C1 segment of cervical spinal cord (tissue), 14 donors: ENCODE results near the gene UBXN4.
A peak's percentile ranks its signal among the peaks of the same experiment; 100 is the strongest.
"Not testable (repeated sequence)": the region's sequence is repeated elsewhere in the genome, so short reads cannot be mapped to it uniquely, and the experiment has no call there.

ENCODE experiments used
- DNase-seq, 14 donors: peaks; one replicate each; lab custom pipeline; 2025; lab: John Stamatoyannopoulos, UW

The UBXN4 gene, protein sequence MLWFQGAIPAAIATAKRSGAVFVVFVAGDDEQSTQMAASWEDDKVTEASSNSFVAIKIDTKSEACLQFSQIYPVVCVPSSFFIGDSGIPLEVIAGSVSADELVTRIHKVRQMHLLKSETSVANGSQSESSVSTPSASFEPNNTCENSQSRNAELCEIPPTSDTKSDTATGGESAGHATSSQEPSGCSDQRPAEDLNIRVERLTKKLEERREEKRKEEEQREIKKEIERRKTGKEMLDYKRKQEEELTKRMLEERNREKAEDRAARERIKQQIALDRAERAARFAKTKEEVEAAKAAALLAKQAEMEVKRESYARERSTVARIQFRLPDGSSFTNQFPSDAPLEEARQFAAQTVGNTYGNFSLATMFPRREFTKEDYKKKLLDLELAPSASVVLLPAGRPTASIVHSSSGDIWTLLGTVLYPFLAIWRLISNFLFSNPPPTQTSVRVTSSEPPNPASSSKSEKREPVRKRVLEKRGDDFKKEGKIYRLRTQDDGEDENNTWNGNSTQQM

DNA sequence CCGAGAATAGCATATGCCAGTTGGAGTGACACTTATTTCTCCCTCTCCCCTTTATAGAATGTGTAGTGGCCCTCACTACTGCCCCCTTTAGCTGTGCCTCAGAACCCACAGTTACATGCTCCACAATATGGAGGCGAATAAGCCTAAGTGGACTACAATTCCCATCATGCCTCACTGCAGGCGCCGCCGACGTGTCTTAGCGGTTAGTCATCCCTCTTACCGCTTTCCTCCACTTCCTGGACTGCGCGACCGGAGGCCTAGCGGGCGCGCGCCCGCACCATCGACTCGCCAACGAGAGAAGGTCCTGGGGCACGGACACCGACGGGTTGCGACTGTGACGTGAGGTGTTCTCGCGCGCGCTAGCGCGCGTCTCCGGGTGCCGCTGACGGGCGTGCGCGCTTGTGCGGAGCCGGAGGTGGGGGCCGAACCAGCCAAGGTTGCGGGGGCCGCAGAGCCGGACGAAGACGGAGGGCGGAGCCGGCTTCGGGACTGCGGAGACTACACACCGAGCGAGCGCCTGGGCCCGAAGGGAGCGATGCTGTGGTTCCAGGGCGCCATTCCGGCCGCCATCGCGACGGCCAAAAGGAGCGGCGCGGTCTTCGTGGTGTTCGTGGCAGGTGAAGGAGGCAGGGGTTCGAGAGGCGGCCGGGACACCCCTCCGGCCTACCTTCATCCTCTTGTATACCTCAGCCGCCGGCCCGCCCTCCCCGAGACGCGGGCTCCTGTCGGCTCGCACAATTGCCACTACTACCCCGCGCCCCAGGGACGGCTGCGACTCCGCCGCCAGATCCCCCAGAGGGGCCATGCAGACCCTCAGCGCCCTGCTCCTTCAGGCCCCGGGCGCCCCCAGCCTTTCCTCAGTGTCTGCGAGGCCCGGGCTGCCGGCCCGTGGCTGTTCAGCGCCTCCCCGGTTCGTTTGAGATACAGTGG lies at the start of gene UBXN4:
Gene UBXN4, plus strand, starts transcription at position 461 of the 930 bp plus-strand sequence. Its CDS starts 75 bp downstream, at position 536.
- peak; percentile 51 to 99 (median 94) for DNase-seq

DNA sequence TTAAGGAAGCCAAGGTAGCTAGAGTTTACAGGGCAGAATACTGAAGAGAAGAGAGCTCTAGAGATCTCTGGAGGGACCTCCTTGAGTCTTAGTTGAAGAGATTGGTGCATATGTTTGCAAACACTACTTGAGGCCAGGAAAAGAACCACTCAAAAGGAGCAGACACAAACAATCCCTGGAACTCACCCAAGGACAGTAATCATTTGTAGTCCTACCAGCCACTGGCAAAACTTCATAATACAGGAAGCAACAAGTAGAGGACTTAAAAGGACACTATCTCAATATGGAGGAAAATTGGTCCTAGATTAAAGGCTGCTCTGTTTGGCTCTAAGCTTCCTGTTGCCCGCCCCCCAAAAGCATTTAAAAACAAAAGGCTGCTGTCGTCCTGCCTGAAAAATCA lies 46.9 kb upstream of the UBXN4 start:
- no peak for DNase-seq

DNA sequence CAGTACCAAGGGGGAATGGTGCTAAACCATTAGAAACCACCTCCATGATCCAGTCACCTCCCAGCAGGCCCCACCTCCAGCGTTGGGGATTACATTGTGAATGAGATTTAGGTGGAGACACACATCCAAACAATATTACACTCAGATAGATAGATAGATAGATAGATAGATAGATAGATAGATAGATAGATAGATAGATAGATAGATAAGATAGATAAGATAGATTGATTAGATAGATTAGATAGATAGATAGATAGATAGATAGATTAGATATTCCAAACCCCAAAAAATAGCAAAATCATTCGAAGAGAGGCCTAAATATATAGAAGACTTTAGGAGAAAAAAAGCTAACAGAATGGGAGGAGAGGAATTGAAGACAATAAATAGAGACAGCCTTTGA lies 42.8 kb upstream of the UBXN4 start:
- DNase-seq = no peak

GRCh38 chr2:135701442-135701841 lies 40.2 kb upstream of the UBXN4 start:
- DNase-seq = no peak

- DNase-seq = peak in 1 of 14 donors; percentile 44
These were observed 38.4 kb upstream of the UBXN4 start for GRCh38 chr2:135703300-135703699.

GRCh38 chr2:135704075-135704474 lies 37.6 kb upstream of the UBXN4 start:
- not testable (repeated sequence) for DNase-seq

- DNase-seq = no peak
These were observed 33.5 kb upstream of the UBXN4 start for GRCh38 chr2:135708159-135708558.

GRCh38 chr2:135709992-135710391 lies 31.7 kb upstream of the UBXN4 start:
- DNase-seq = peak in 9 of 14 donors; percentile 1 to 69 (median 37)

- DNase-seq = not testable (repeated sequence)
These were observed 26.6 kb upstream of the UBXN4 start for GRCh38 chr2:135715086-135715485.

GRCh38 chr2:135728064-135728743 lies 13.5 kb upstream of the UBXN4 start:
- no peak for DNase-seq

- no peak for DNase-seq
These were observed 9.1 kb upstream of the UBXN4 start for GRCh38 chr2:135732561-135732960.

GRCh38 chr2:135733045-135733444 lies 8.6 kb upstream of the UBXN4 start:
- no peak for DNase-seq

DNA sequence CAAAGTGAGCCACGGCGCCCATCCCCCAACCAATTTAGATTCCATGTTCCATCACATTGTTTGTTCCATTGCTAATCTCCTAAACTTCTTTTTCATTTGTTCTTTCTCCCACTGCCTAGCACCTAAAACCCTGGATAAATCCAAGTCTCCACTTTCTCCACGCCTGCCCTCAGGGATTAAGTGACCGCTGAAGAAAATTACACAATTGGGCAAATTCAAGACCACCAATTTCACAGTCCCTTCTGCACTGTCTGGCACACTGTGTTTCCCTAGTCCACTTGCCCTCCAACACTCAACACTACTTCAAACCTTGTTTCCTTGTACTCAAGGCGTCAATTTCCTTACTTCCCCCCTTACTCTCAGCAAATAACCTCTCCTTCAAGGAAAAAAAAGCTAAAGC lies 5.1 kb upstream of the UBXN4 start:
- DNase-seq = no peak

- DNase-seq = no peak
These were observed 1.4 kb upstream of the UBXN4 start for GRCh38 chr2:135740206-135740605.

- no peak for DNase-seq
These were observed 636 bp upstream of the UBXN4 start for GRCh38 chr2:135741043-135741394.

- peak in 9 of 14 donors; percentile 25 to 71 (median 46) for DNase-seq
These were observed 686 bp downstream of the UBXN4 start for GRCh38 chr2:135742325-135742757.

GRCh38 chr2:135743860-135744259 lies 2.2 kb downstream of the UBXN4 start:
- no peak for DNase-seq

- DNase-seq = no peak
These were observed 3.2 kb downstream of the UBXN4 start for GRCh38 chr2:135744760-135745314.

- no peak for DNase-seq
These were observed 3.9 kb downstream of the UBXN4 start for GRCh38 chr2:135745545-135745944.

DNA sequence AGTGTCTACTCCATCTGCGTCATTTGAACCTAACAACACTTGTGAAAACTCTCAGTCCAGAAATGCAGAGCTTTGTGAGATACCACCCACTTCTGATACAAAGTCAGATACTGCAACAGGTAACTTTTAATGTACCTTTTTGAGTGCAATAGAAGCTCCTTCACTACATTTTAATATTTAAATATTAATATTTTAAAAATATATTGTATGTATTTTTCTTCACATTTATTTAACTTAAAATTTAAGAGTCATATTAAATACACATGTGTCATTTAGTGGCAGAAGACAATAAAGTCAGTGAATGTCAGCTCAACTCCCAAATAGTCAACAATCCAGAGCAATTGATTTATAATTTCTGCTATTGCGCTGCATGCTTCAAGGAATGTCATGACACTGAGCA lies 13.9 kb downstream of the UBXN4 start:
- no peak for DNase-seq

DNA sequence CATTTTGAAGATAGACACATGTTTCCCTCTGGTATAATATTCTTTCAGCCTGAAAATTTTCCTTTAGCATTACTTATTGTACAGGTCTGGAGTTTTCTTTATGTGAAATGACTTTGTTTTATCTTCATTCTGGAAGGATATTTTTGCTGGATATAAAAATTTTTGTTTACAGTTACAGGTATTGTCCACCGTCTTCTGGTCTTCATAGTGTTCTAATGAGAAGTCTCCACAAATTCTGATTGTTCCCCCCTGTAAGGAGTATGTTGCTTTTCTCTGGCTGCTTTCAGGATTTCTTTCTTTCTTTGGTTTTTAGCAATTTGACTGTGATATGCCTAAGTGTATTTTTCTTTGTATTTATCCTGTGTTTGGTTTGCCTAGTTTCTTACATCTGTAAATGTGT lies 15.0 kb downstream of the UBXN4 start:
- DNase-seq = no peak
